Cardiac muscle cell (in vitro differentiated cells and primary cell): Measurements from ENCODE around the gene CGNL1. TPM values are rescaled to one million over a fixed set of nuclear protein-coding genes. Genes with fewer than 3 reads are reported as not detected.

Source experiments
- DNase-seq, 2 donors: peaks; one replicate each; pipeline versions ENCODE4 v3.0.0 to v3.0.0-alpha.2; 2010 to 2017; ENCODE audit warnings: low read depth in 1 of 2, low spot score in 1 of 2
- H3K27ac ChIP-seq: fragments of 200-600 bp; sonication (generic); 2 replicates; pipeline ENCODE4 v1.5.1; 2016
- H3K27me3 ChIP-seq: fragments of 200-600 bp; sonication (generic); 2 replicates; pipeline ENCODE4 v1.6.0; 2016; ENCODE audit warnings: control low read depth
- H3K36me3 ChIP-seq: fragments of 200-600 bp; sonication (generic); 2 replicates; pipeline ENCODE4 v1.5.1; 2016; ENCODE audit warnings: control low read depth
- H3K4me1 ChIP-seq: fragments of 200-600 bp; sonication (generic); 2 replicates; pipeline ENCODE4 v1.8.1; 2017; ENCODE audit warnings: low read depth, mild to moderate bottlenecking, mixed run types
- H3K4me3 ChIP-seq: fragments of 200-600 bp; sonication (generic); 2 replicates; pipeline ENCODE4 v1.5.1; 2016; ENCODE audit warnings: mild to moderate bottlenecking
- H3K9me3 ChIP-seq: fragments of 200-600 bp; sonication (generic); 2 replicates; pipeline ENCODE4 v1.5.1; 2017; ENCODE audit warnings: low read depth, mild to moderate bottlenecking, control low read depth
- CTCF ChIP-seq: IDR thresholded peaks from 2 replicates; pipeline ENCODE4 v1.5.1; 2012; ENCODE audit warnings: low read depth, mild to moderate bottlenecking, low read length
- polyA plus RNA-seq: library from polyadenylated mRNA; unstranded; fragments of >200 nt; fragmentation: Nextera tagmentation; extraction: Ambion mirVana; gene quantifications from 2 replicates; pipeline ENCODE4 v1.2.1, GENCODE V29; 2016
- total RNA-seq: library from RNA; depleted of rRNA; stranded (reverse); fragments of >200 nt; gene quantifications from 2 replicates; pipeline ENCODE4 v1.2.3, GENCODE V29; 2016

CGNL1 gene
- total and polyA plus RNA-seq, 2 experiments from 2014 or later: 62.9 to 134 TPM

- Histone ChIP-seq H3K27ac (no peak overlapping the region), H3K4me1 (peaks cover 24% of the 10 kb centered on the region), H3K36me3 (peaks cover 35% of the 10 kb centered on the region), H3K9me3 (no peaks in the 10 kb centered on the region), H3K27me3 (no peaks in the 10 kb centered on the region), H3K4me3 (no peak overlapping the region)
- TF ChIP-seq CTCF: no peak
- DNase-seq: no peak
Observed at GRCh38 chr15:57464480-57464879, 88.2 kb downstream of the CGNL1 start.

GRCh38 chr15:57468486-57468885 is 92.2 kb downstream of the CGNL1 start:
- Histone ChIP-seq H3K27ac (peak overlapping the region; percentile 42), H3K9me3 (no peaks in the 10 kb centered on the region), H3K4me1 (peaks cover 27% of the 10 kb centered on the region), H3K36me3 (peaks cover 20% of the 10 kb centered on the region), H3K4me3 (no peak overlapping the region), H3K27me3 (no peaks in the 10 kb centered on the region)
- DNase-seq: no peak
- no peak for TF ChIP-seq CTCF

GRCh38 chr15:57470543-57470942 is 94.2 kb downstream of the CGNL1 start:
- no peak for TF ChIP-seq CTCF
- Histone ChIP-seq H3K27me3 (no peaks in the 10 kb centered on the region), H3K36me3 (peaks cover 11% of the 10 kb centered on the region), H3K9me3 (no peaks in the 10 kb centered on the region), H3K27ac (no peak overlapping the region), H3K4me3 (no peak overlapping the region), H3K4me1 (peaks cover 27% of the 10 kb centered on the region)
- DNase-seq: no peak

- TF ChIP-seq CTCF: no peak
- Histone ChIP-seq H3K9me3 (no peaks in the 10 kb centered on the region), H3K4me1 (peaks cover 34% of the 10 kb centered on the region), H3K27ac (peak overlapping the region; percentile 53), H3K4me3 (no peak overlapping the region), H3K27me3 (no peaks in the 10 kb centered on the region), H3K36me3 (peaks cover 11% of the 10 kb centered on the region)
- DNase-seq: no peak
Observed at GRCh38 chr15:57472861-57473260, 96.6 kb downstream of the CGNL1 start.

GRCh38 chr15:57476533-57476975 is 100.2 kb downstream of the CGNL1 start:
- H3K36me3 ChIP-seq: peaks cover 6% of the 10 kb centered on the region
- no peak overlapping the region for H3K4me3 ChIP-seq
- H3K9me3 ChIP-seq: no peaks in the 10 kb centered on the region
- H3K27ac ChIP-seq: no peak overlapping the region
- peak in 1 of 2 donors; percentile 80 for DNase-seq
- peaks cover 17% of the 10 kb centered on the region for H3K4me1 ChIP-seq
- no peaks in the 10 kb centered on the region for H3K27me3 ChIP-seq
- TF ChIP-seq CTCF: no peak
